GM20431 (cell line): ENCODE measurements around the gene HNRNPAB.
"Not testable (repeated sequence)": the region's sequence is repeated elsewhere in the genome, so short reads cannot be mapped to it uniquely, and the experiment has no call there.

Experiments used
- in situ Hi-C: fragments of 300-500 bp; cut with MseI, MboI; formaldehyde crosslinking; loops from one replicate; pipeline ENCODE4 v1.15.0; 2020; ENCODE audit warnings: low sequenced_read_pairs; ENCODE audit not compliant: unreplicated experiment

HNRNPAB gene

GRCh38 chr5:178227929-178228328 is 23.6 kb downstream of the HNRNPAB start:
- in situ Hi-C loops = no loop called here

GRCh38 chr5:178228609-178229008 is 24.3 kb downstream of the HNRNPAB start:
- in situ Hi-C loops = no loop called here

- in situ Hi-C loops = not testable (repeated sequence)
Observed at GRCh38 chr5:178229111-178229510, 24.8 kb downstream of the HNRNPAB start.

- in situ Hi-C loops = no loop called here
Observed at GRCh38 chr5:178229861-178230260, 25.5 kb downstream of the HNRNPAB start.

GRCh38 chr5:178230879-178231538 is 26.7 kb downstream of the HNRNPAB start:
- in situ Hi-C loops = no loop called here

- in situ Hi-C loops = no loop called here
Observed at GRCh38 chr5:178231539-178232123, 27.3 kb downstream of the HNRNPAB start.

- in situ Hi-C loops = no loop called here
Observed at GRCh38 chr5:178232124-178232919, 28.0 kb downstream of the HNRNPAB start, which contains the start of gene PHYKPL. Gene PHYKPL, minus strand, starts transcription at chr5:178232802. Its CDS starts 252 bp downstream, at chr5:178232550.

- in situ Hi-C loops = no loop called here
Observed at GRCh38 chr5:178232920-178233429, 28.6 kb downstream of the HNRNPAB start.

- in situ Hi-C loops = no loop called here
Observed at GRCh38 chr5:178234121-178234749, 29.9 kb downstream of the HNRNPAB start.

GRCh38 chr5:178234750-178235587 is 30.6 kb downstream of the HNRNPAB start:
- in situ Hi-C loops = no loop called here

DNA sequence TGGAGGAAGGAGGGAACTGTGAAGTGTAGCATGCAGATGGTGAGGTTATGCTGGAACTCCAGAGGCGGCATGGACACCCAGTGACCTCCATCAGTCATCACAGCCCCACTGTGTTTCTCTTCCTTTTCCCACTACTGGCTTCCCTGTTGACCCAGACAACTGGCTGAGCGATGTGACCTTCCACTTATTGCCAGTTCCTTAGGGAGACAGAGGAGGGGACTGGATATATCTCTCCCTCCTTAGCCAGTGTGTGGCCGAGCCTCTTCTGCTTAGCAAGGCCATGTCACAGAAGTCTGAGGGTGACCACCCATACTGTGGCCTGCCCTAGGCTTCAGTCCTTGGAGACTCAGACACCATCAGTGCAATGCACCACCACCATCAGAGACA is 31.2 kb downstream of the HNRNPAB start:
- in situ Hi-C loops = no loop called here

DNA sequence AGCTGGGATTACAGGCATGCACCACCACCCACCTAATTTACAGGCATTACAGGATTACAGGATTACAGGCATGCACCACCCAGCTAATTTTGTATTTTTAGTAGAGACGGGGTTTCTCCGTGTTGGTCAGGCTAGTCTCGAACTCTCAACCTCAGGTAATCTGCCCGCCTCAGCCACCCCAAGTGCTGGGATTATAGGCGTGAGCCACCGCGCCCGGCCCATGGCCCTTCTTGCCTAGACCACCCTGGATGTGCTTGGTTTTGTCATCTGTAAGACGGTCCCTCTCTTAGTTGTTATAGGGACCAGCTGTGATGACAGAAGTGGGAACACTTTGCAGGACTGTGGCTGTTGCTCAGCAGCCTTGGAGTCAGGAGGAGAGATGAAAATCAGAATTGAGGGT is 31.8 kb downstream of the HNRNPAB start:
- in situ Hi-C loops = no loop called here

GRCh38 chr5:178236679-178237078 is 32.3 kb downstream of the HNRNPAB start:
- in situ Hi-C loops = no loop called here

- in situ Hi-C loops = no loop called here
Observed at GRCh38 chr5:178237431-178238312, 33.3 kb downstream of the HNRNPAB start.

GRCh38 chr5:178238313-178238635 is 33.9 kb downstream of the HNRNPAB start:
- in situ Hi-C loops = no loop called here

GRCh38 chr5:178238711-178239592 is 34.6 kb downstream of the HNRNPAB start:
- in situ Hi-C loops = no loop called here

DNA sequence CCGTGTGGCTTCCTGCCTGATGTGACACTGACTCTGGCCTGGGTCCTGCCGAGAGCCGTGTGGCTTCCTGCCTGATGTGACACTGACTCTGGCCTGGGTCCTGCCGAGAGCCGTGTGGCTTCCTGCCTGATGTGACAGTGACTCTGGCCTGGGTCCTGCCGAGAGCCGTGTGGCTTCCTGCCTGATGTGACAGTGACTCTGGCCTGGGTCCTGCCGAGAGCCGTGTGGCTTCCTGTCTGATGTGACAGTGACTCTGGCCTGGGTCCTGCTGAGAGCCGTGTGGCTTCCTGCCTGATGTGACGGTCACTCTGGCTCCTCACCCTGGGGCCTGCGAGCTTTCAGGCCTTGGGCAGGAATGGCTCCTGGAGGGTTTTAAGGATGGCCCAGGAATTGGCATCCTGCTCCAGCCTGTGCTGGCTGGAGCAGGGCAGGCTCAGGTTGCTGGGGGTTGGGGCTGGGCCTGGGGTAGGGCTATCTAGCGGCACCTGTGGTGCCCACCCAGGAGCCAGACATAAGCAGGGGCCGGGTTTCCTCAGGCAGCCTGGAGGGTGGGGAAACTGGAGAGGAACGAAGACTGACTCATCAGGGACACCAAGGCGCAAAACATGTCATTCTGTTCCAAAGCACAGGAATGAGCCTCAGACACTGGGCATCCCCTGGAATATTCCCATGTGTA is 35.4 kb downstream of the HNRNPAB start:
- in situ Hi-C loops = not testable (repeated sequence)
